Activated naive CD4-positive, alpha-beta T cell treated with anti-CD3 and anti-CD28 coated beads for 36 hours (primary cell): ENCODE measurements around the gene RNU1-3. TPM values are rescaled to one million over a fixed set of nuclear protein-coding genes. Genes with fewer than 3 reads are reported as not detected.
"Not testable (repeated sequence)": the region's sequence is repeated elsewhere in the genome, so short reads cannot be mapped to it uniquely, and the experiment has no call there.

Source experiments
- CTCF ChIA-PET: fragments of 350-600 bp; sonication (Branson Sonifier 250); formaldehyde crosslinking; loops from one replicate; lab custom pipeline; 2021; ENCODE audit warnings: antibody characterized with exemption; lab: Charles Lee
- DNase-seq: peaks from one replicate; pipeline ENCODE4 v3.0.0-alpha.2; 2020
- H3K27ac Mint-ChIP-seq: one replicate; pipeline ENCODE4 v1.8.0; 2021; ENCODE audit warnings: mild to moderate bottlenecking, mixed read lengths
- H3K27me3 Mint-ChIP-seq: one replicate; pipeline ENCODE4 v1.8.0; 2021; ENCODE audit warnings: low read depth, mixed read lengths
- H3K36me3 Mint-ChIP-seq: one replicate; pipeline ENCODE4 v1.8.0; 2021; ENCODE audit warnings: low read depth, mixed read lengths
- H3K4me1 Mint-ChIP-seq: one replicate; pipeline ENCODE4 v1.8.0; 2021; ENCODE audit warnings: low read depth, mixed read lengths
- H3K4me3 Mint-ChIP-seq: one replicate; pipeline ENCODE4 v1.8.0; 2021; ENCODE audit warnings: mild to moderate bottlenecking, moderate library complexity, mixed read lengths
- H3K9me3 Mint-ChIP-seq: one replicate; pipeline ENCODE4 v1.8.0; 2021; ENCODE audit warnings: mixed read lengths
- intact Hi-C: fragments of 100-400 bp; cut with micrococcal nuclease; formaldehyde crosslinking; loops from one replicate; pipeline ENCODE4 v1.15.1; 2023
- total RNA-seq, 2 experiments: library from RNA; stranded (reverse); gene quantifications; one replicate each; pipeline ENCODE4 v1.2.3, GENCODE V29; 2021

RNU1-3 gene
- total RNA-seq, 2 experiments from 2014 or later = 1,341 to 1,386 TPM

GRCh38 chr1:16676661-16677523 lies 10.1 kb upstream of the RNU1-3 start:
- H3K4me1 Mint-ChIP-seq = peaks cover 25% of the 10 kb centered on the region
- H3K27ac Mint-ChIP-seq, H3K4me3 Mint-ChIP-seq, H3K9me3 Mint-ChIP-seq, CTCF ChIA-PET, H3K36me3 Mint-ChIP-seq: not testable (repeated sequence)
- H3K27me3 Mint-ChIP-seq = peaks cover 21% of the 10 kb centered on the region
- peak; percentile 64 for DNase-seq
- intact Hi-C loops = loop anchor here (10.0 kb wide), 1 partner anchor 48 kb away; no protein-coding TSS in a partner anchor

DNA sequence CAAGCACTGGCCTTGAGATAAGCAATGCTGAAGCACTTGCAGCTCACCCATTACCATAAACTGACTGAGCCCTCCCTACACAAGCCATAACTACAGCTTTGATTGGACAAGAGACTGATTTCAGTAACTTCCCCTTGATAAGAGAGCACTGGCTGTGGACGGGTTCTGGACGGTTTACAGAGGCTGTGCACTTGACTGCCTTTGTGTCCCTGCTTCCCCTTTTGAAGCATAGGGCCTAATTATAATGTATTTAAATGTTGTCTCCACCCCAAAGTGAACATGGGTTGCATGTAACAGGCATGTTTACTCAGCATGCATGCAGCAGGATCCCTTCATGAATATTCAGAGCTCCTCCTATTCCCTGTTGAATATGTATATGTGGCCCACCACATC lies 8.4 kb upstream of the RNU1-3 start:
- H3K36me3 Mint-ChIP-seq, H3K27ac Mint-ChIP-seq, H3K9me3 Mint-ChIP-seq, H3K4me3 Mint-ChIP-seq, CTCF ChIA-PET, DNase-seq: not testable (repeated sequence)
- Mint-ChIP-seq H3K27me3 (peaks cover 19% of the 10 kb centered on the region), H3K4me1 (peaks cover 25% of the 10 kb centered on the region)
- intact Hi-C loops = loop anchor here (10.0 kb wide), 1 partner anchor 50 kb away; no protein-coding TSS in a partner anchor

GRCh38 chr1:16673976-16674375 lies 7.2 kb upstream of the RNU1-3 start:
- intact Hi-C loops = loop anchor here (10.0 kb wide), 1 partner anchor 51 kb away; no protein-coding TSS in a partner anchor
- H3K4me1 Mint-ChIP-seq = peaks cover 25% of the 10 kb centered on the region
- not testable (repeated sequence) for H3K36me3 Mint-ChIP-seq

DNA sequence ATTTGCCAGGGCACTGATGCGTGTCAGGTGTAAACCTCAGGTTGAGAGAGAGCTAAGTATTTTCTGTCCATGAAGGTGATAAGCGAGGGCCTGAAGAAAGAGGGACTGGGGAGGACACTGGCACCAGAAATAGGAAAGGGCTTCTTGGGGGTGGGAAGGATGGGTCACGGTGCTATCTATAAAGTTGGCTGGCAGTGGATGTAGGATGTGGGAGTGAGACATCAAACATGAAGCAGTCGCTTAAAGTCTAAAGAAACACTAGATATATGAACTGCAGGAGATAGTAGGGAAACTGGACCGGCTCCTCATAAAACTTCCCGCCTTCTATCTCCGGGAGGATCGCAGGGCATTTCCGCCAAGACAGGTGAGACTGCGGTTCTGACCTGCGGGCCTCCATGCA lies 912 bp downstream of the RNU1-3 start:
- DNase-seq, H3K9me3 Mint-ChIP-seq, CTCF ChIA-PET, H3K27ac Mint-ChIP-seq, H3K4me1 Mint-ChIP-seq, H3K4me3 Mint-ChIP-seq, intact Hi-C loops, H3K36me3 Mint-ChIP-seq, H3K27me3 Mint-ChIP-seq: not testable (repeated sequence)

More at GRCh38 chr1:16673976-16674375, 7.2 kb upstream of the RNU1-3 start:
- DNase-seq, H3K9me3 Mint-ChIP-seq, CTCF ChIA-PET, H3K4me3 Mint-ChIP-seq, H3K27ac Mint-ChIP-seq: not testable (repeated sequence)
- H3K27me3 Mint-ChIP-seq = peaks cover 12% of the 10 kb centered on the region

DNA sequence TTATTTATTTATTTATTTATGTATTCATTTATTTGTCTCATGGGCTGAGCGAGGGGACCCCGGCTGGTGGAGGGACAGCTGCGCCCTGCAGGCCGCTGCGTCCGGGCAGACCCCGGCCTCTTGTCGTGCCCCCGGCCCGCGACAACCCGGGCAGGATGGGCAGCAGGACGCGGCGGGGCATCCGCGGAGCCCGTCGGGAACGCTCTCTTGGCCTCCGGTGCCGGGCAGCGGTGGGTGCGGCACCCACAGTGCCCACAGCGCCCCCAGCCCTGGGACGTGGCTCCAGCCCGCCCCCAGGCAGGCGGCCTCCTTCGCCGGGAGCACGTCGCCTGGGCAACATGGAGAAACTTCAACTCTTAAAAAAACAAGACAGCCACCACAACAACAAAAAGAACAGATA lies 8.5 kb downstream of the RNU1-3 start:
- CTCF ChIA-PET, DNase-seq, H3K9me3 Mint-ChIP-seq, H3K4me1 Mint-ChIP-seq, H3K36me3 Mint-ChIP-seq, H3K27me3 Mint-ChIP-seq, H3K27ac Mint-ChIP-seq, H3K4me3 Mint-ChIP-seq, intact Hi-C loops: not testable (repeated sequence)

- H3K27ac Mint-ChIP-seq, H3K36me3 Mint-ChIP-seq, H3K4me3 Mint-ChIP-seq, CTCF ChIA-PET, H3K27me3 Mint-ChIP-seq, H3K9me3 Mint-ChIP-seq, H3K4me1 Mint-ChIP-seq, DNase-seq, intact Hi-C loops: not testable (repeated sequence)
Measured at GRCh38 chr1:16656981-16657683, 9.6 kb downstream of the RNU1-3 start.

- H3K4me3 Mint-ChIP-seq, H3K27me3 Mint-ChIP-seq, DNase-seq, H3K36me3 Mint-ChIP-seq, CTCF ChIA-PET, H3K9me3 Mint-ChIP-seq, intact Hi-C loops, H3K4me1 Mint-ChIP-seq, H3K27ac Mint-ChIP-seq: not testable (repeated sequence)
Measured at GRCh38 chr1:16656574-16656973, 10.2 kb downstream of the RNU1-3 start.

DNA sequence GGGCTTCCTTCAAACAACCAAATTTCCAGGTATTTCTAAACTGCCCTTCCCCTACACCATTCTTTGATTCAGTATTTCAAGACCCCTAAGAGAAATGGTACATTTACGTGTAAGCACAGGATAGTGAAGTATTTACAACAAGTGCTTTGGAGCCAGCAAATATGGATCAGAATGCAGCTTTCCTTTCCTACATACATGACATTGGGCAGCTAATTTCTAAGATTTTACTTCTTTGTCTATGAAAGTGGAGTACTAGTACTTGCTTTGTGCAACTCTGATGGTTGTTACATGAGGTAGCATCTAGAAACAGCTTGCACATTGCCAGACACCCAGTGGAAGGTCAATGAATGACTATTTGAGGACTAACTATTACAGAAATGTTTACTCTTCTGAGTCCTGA lies 15.2 kb downstream of the RNU1-3 start:
- peak; percentile 5 for DNase-seq
- CTCF ChIA-PET, H3K4me1 Mint-ChIP-seq: not testable (repeated sequence)

DNA sequence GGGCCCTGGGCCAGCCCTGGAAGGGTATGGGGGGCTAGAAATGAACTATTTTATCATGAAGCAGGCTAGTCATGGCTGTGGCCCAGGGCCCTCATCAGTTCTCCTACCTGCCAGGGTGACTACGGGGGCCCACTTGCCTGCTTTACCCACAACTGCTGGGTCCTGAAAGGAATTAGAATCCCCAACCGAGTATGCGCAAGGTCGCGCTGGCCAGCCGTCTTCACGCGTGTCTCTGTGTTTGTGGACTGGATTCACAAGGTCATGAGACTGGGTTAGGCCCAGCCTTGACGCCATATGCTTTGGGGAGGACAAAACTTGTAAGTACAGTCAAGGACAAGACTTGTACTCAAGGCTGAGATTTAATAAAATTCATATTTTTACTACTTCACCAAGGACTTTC lies 16.8 kb downstream of the RNU1-3 start:
- H3K4me1 Mint-ChIP-seq, H3K4me3 Mint-ChIP-seq, H3K27me3 Mint-ChIP-seq, DNase-seq, H3K36me3 Mint-ChIP-seq, CTCF ChIA-PET, intact Hi-C loops, H3K9me3 Mint-ChIP-seq, H3K27ac Mint-ChIP-seq: not testable (repeated sequence)

More for the DNA sequence above, 15.2 kb downstream of the RNU1-3 start:
- H3K9me3 Mint-ChIP-seq, H3K36me3 Mint-ChIP-seq, intact Hi-C loops, H3K27me3 Mint-ChIP-seq, H3K4me3 Mint-ChIP-seq, H3K27ac Mint-ChIP-seq: not testable (repeated sequence)

- H3K4me3 Mint-ChIP-seq, H3K27me3 Mint-ChIP-seq, H3K36me3 Mint-ChIP-seq, H3K4me1 Mint-ChIP-seq, H3K9me3 Mint-ChIP-seq, CTCF ChIA-PET, intact Hi-C loops, H3K27ac Mint-ChIP-seq: not testable (repeated sequence)
- peak; percentile 6 for DNase-seq
Measured at GRCh38 chr1:16649390-16649789, 17.4 kb downstream of the RNU1-3 start.

DNA sequence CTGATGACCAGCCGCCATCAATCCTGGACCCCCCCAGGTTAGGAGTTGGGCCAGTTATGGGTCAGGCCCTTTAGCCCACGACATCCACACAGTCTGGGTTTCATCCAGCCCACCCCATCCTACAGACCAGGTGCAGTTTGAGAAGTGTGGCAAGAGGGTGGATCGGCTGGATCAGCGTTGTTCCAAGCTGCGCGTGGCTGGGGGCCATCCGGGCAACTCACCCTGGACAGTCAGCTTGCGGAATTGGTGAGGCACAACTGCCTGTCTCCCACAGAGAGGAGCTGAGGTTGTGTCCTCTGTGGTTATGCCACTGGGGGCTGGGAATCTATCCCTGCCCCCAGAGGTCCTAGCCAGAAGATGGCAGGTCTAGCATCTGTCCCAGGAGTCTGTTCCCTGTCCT lies 18.0 kb downstream of the RNU1-3 start:
- H3K4me3 Mint-ChIP-seq, CTCF ChIA-PET, DNase-seq, H3K4me1 Mint-ChIP-seq, H3K27ac Mint-ChIP-seq, intact Hi-C loops, H3K9me3 Mint-ChIP-seq, H3K36me3 Mint-ChIP-seq, H3K27me3 Mint-ChIP-seq: not testable (repeated sequence)

- H3K4me1 Mint-ChIP-seq, H3K36me3 Mint-ChIP-seq, CTCF ChIA-PET, H3K9me3 Mint-ChIP-seq, H3K4me3 Mint-ChIP-seq, H3K27me3 Mint-ChIP-seq, intact Hi-C loops, H3K27ac Mint-ChIP-seq: not testable (repeated sequence)
- DNase-seq = peak; percentile 3
Measured at GRCh38 chr1:16648250-16648649, 18.5 kb downstream of the RNU1-3 start.
